ENCODE data around the gene C3orf85. TPM values are rescaled to one million over a fixed set of nuclear protein-coding genes. Genes with fewer than 3 reads are reported as not detected.

Gene C3orf85
- polyA plus RNA-seq, 1 donor (not counting 4 experiments of a cell fraction or from before 2014, with no cell fraction given), result not detected

DNA sequence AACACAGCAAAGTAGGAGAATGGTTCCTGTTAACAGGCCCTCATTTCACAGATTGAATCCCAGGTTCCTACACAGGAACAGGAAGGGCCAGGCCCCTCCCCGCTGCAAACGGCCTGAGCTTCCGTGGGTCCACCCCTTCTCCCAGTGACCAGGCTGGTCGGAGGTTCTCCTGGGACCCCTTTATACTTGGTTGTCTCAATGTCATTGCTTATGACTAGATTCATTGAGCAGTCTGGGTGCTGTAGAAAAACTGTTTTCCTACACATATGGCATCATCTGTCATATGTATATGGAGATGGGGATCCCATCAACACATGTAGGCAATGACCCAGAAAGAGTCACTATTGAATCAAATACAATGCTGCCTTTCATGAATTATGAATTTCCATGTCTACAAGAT is 3.8 kb downstream of the C3orf85 start:
- no peak overlapping the region for H3K4me2 ChIP-seq (ENCODE audit: control insufficient read depth, extremely low read depth, insufficient read depth, low read depth, low read length)
- H3K4me1 ChIP-seq (ENCODE audit: control insufficient read depth, extremely low read depth, insufficient read depth, low read length), result no peaks in the 10 kb centered on the region
- no peaks in the 10 kb centered on the region for H3K79me2 ChIP-seq (ENCODE audit: control insufficient read depth, insufficient read depth, low read length)
- FAIRE-seq (no peak), DNase-seq (ENCODE audit: low read depth, low spot score) (no peak)
- H3K27ac ChIP-seq (ENCODE audit: control insufficient read depth, insufficient read depth, low read length), result no peak overlapping the region
- no peak overlapping the region for H3K4me3 ChIP-seq (ENCODE audit: control insufficient read depth in 2 of 3, extremely low read depth in 1 of 3, insufficient read depth in 2 of 3, low read depth in 1 of 3, low read length in 3 of 3)
- no peaks in the 10 kb centered on the region for H3K9me1 ChIP-seq (ENCODE audit: control insufficient read depth, extremely low read depth, insufficient read depth, low read length)
- no peaks in the 10 kb centered on the region for H4K20me1 ChIP-seq (ENCODE audit: control insufficient read depth, extremely low read depth, insufficient read depth, low read length)
- H2AFZ ChIP-seq (ENCODE audit: control insufficient read depth, low read length), result no peak overlapping the region
- dilution Hi-C loops (cut with MboI; ENCODE audit: extremely low pct_ligation_motif_present, low sequenced_read_pairs), result no loop called here
- no peak overlapping the region for H3K9ac ChIP-seq (ENCODE audit: control insufficient read depth, extremely low read depth, insufficient read depth, low read length)
- H3K27me3 ChIP-seq (ENCODE audit: control insufficient read depth, extremely low read depth, insufficient read depth, low read length), result no peaks in the 10 kb centered on the region
- no peaks in the 10 kb centered on the region for H3K36me3 ChIP-seq (ENCODE audit: control insufficient read depth in 2 of 2, extremely low read depth in 1 of 2, insufficient read depth in 2 of 2, low read length in 2 of 2)
- H3K9me3 ChIP-seq (ENCODE audit: control insufficient read depth, low read depth, low read length), result no peaks in the 10 kb centered on the region
- TF ChIP-seq, protein P1, sequence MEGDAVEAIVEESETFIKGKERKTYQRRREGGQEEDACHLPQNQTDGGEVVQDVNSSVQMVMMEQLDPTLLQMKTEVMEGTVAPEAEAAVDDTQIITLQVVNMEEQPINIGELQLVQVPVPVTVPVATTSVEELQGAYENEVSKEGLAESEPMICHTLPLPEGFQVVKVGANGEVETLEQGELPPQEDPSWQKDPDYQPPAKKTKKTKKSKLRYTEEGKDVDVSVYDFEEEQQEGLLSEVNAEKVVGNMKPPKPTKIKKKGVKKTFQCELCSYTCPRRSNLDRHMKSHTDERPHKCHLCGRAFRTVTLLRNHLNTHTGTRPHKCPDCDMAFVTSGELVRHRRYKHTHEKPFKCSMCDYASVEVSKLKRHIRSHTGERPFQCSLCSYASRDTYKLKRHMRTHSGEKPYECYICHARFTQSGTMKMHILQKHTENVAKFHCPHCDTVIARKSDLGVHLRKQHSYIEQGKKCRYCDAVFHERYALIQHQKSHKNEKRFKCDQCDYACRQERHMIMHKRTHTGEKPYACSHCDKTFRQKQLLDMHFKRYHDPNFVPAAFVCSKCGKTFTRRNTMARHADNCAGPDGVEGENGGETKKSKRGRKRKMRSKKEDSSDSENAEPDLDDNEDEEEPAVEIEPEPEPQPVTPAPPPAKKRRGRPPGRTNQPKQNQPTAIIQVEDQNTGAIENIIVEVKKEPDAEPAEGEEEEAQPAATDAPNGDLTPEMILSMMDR (optimal IDR thresholded peaks at IDR 0.05 in 1 of 3, IDR thresholded peaks at IDR 0.05 in 1 of 3, conservative IDR thresholded peaks at IDR 0.05 in 1 of 3; ENCODE audit: extremely low read depth in 1 of 3, insufficient read depth in 2 of 3, low read length in 3 of 3), result no peak
- TF ChIP-seq EZH2 (IDR thresholded peaks at IDR 0.05; ENCODE audit: low read length), result no peak

DNA sequence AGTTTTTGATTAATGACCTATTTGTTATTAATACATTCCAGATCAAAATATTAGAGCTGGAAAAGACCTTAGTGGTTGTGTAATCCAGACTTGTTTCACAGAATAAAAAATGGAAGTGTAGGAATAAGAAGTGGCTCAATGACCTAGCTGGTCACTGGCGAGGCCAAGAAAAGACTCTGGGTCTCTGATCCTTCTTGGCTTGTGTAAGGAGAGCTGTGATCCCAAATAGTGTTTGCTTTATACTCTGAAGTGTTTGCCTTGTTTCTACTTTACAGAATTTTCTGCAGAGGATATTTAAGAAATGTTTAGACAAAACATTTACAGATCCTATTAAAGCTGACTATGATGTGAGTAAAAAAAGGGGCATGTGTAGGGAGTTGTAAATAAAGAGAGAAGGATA is 7.1 kb downstream of the C3orf85 start:
- Histone ChIP-seq H3K9ac (ENCODE audit: control insufficient read depth, extremely low read depth, insufficient read depth, low read length) (no peak overlapping the region), H3K4me3 (ENCODE audit: control insufficient read depth in 2 of 3, extremely low read depth in 1 of 3, insufficient read depth in 2 of 3, low read depth in 1 of 3, low read length in 3 of 3) (no peak overlapping the region), H3K4me2 (ENCODE audit: control insufficient read depth, extremely low read depth, insufficient read depth, low read depth, low read length) (no peak overlapping the region), H3K9me3 (ENCODE audit: control insufficient read depth, low read depth, low read length) (no peaks in the 10 kb centered on the region), H2AFZ (ENCODE audit: control insufficient read depth, low read length) (no peak overlapping the region), H3K27me3 (ENCODE audit: control insufficient read depth, extremely low read depth, insufficient read depth, low read length) (no peaks in the 10 kb centered on the region), H3K9me1 (ENCODE audit: control insufficient read depth, extremely low read depth, insufficient read depth, low read length) (no peaks in the 10 kb centered on the region), H3K79me2 (ENCODE audit: control insufficient read depth, insufficient read depth, low read length) (no peaks in the 10 kb centered on the region), H3K27ac (ENCODE audit: control insufficient read depth, insufficient read depth, low read length) (no peak overlapping the region), H3K36me3 (ENCODE audit: control insufficient read depth in 2 of 2, extremely low read depth in 1 of 2, insufficient read depth in 2 of 2, low read length in 2 of 2) (no peaks in the 10 kb centered on the region), H4K20me1 (ENCODE audit: control insufficient read depth, extremely low read depth, insufficient read depth, low read length) (no peaks in the 10 kb centered on the region), H3K4me1 (ENCODE audit: control insufficient read depth, extremely low read depth, insufficient read depth, low read length) (no peaks in the 10 kb centered on the region)
- FAIRE-seq, result no peak
- TF ChIP-seq EZH2 (IDR thresholded peaks at IDR 0.05; ENCODE audit: low read length), result no peak
- TF ChIP-seq, protein P1 (optimal IDR thresholded peaks at IDR 0.05 in 1 of 3, IDR thresholded peaks at IDR 0.05 in 1 of 3, conservative IDR thresholded peaks at IDR 0.05 in 1 of 3; ENCODE audit: extremely low read depth in 1 of 3, insufficient read depth in 2 of 3, low read length in 3 of 3), result no peak
- dilution Hi-C loops (cut with MboI; ENCODE audit: extremely low pct_ligation_motif_present, low sequenced_read_pairs), result no loop called here
- DNase-seq (ENCODE audit: low read depth, low spot score), result no peak
